Activated naive CD8-positive, alpha-beta T cell treated with anti-CD3 and anti-CD28 coated beads, Interleukin-2, amount 10 ng/mL, durations not matched to agents 7 days and 5 days (primary cell): Measurements from ENCODE around the gene ZNF608. TPM values are rescaled to one million over a fixed set of nuclear protein-coding genes. Genes with fewer than 3 reads are reported as not detected.

Experiments used
- ATAC-seq: fragments of 150-1000 bp; cut with Tn5 transposase; one replicate; pipeline ENCODE4 v1.10.0; 2021; ENCODE audit warnings: low read depth, moderate library complexity
- POLR2A ChIA-PET: fragments of 350-600 bp; sonication (Branson Sonifier 250); formaldehyde crosslinking; loops from one replicate; lab custom pipeline; 2021; ENCODE audit warnings: antibody characterized with exemption; lab: Charles Lee
- DNase-seq: peaks from one replicate; pipeline ENCODE4 v3.0.0; 2021
- H3K27ac Mint-ChIP-seq: one replicate; pipeline ENCODE4 v1.8.0; 2022; ENCODE audit warnings: mild to moderate bottlenecking, mixed read lengths
- H3K27me3 Mint-ChIP-seq: one replicate; pipeline ENCODE4 v1.8.0; 2022; ENCODE audit warnings: mild to moderate bottlenecking, moderate library complexity, mixed read lengths
- H3K36me3 Mint-ChIP-seq: one replicate; pipeline ENCODE4 v1.8.0; 2021; ENCODE audit warnings: mild to moderate bottlenecking, mixed read lengths
- H3K4me1 Mint-ChIP-seq: one replicate; pipeline ENCODE4 v1.8.0; 2021; ENCODE audit warnings: mixed read lengths
- H3K4me3 Mint-ChIP-seq: one replicate; pipeline ENCODE4 v1.8.0; 2022; ENCODE audit warnings: mild to moderate bottlenecking, moderate library complexity, mixed read lengths
- H3K9me3 Mint-ChIP-seq: one replicate; pipeline ENCODE4 v1.8.0; 2021; ENCODE audit warnings: mixed read lengths
- total RNA-seq, 2 experiments: library from RNA; stranded (reverse); gene quantifications; one replicate each; pipeline ENCODE4 v1.2.3, GENCODE V29; 2021

Gene ZNF608, protein sequence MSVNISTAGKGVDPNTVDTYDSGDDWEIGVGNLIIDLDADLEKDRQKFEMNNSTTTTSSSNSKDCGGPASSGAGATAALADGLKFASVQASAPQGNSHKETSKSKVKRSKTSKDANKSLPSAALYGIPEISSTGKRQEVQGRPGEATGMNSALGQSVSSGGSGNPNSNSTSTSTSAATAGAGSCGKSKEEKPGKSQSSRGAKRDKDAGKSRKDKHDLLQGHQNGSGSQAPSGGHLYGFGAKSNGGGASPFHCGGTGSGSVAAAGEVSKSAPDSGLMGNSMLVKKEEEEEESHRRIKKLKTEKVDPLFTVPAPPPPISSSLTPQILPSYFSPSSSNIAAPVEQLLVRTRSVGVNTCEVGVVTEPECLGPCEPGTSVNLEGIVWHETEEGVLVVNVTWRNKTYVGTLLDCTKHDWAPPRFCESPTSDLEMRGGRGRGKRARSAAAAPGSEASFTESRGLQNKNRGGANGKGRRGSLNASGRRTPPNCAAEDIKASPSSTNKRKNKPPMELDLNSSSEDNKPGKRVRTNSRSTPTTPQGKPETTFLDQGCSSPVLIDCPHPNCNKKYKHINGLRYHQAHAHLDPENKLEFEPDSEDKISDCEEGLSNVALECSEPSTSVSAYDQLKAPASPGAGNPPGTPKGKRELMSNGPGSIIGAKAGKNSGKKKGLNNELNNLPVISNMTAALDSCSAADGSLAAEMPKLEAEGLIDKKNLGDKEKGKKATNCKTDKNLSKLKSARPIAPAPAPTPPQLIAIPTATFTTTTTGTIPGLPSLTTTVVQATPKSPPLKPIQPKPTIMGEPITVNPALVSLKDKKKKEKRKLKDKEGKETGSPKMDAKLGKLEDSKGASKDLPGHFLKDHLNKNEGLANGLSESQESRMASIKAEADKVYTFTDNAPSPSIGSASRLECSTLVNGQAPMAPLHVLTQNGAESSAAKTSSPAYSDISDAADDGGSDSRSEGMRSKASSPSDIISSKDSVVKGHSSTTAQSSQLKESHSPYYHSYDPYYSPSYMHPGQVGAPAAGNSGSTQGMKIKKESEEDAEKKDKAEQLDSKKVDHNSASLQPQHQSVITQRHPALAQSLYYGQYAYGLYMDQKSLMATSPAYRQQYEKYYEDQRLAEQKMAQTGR (N-terminal part only)
- not detected for total RNA-seq

DNA sequence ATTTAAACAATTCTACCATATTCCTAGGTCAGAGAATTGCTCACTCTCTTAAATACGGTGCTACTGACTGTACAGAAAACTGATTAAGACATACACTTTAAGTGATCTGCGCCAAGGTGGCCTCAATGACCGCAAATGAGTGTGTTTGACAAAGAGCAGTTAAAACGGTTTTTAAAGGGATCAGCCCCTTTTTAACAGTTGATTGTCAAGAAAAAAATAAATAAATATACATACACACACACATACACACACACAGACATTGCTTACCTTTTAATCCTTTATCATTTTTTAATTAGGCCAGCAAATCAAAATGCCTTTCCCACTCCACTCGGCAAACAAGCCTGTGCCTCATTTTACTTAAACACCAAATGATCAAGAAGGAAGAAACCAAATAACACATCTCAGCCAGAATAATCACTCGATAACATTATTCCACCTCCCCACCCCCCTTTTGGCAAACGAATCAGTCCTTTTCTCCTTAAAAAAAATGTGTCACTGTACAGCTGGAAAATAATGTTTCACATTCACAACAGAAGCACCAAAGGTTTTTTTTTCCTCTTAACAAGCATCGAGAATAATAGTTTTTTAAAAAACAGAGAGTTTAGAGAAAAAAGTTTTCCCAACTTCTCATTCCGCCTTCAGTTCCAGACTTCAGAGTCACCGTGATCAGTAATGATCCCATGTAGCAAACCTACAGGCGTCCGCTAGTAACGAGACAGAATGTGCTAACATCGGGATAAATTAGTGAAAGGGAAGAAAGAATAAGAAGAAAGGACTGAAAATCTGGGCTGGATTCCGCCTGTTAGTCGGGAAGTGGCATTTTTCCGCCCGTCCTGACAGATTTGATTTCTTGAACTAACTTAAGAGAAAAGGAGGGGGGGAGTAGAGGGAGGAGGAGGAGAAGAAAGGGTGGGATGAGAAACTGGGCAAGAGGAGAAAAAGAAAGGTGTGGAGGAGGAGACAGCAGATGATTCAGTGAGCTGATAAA, at the start of gene ZNF608:
ZNF608 (minus strand) TSS at position 712 of the 988 bp plus-strand sequence. CDS start 1,650 bp downstream, outside the sequence.
- Mint-ChIP-seq H3K27ac (no peak within 1 kb of the TSS), H3K4me3 (peak within 1 kb of the TSS; percentile 52), H3K36me3 (no peaks in the 10 kb centered on the region), H3K4me1 (peaks cover 17% of the 10 kb centered on the region), H3K27me3 (peaks cover 9% of the 10 kb centered on the region), H3K9me3 (no peaks in the 10 kb centered on the region)
- no peak for DNase-seq
- POLR2A ChIA-PET, result no interaction called here
- no peak for ATAC-seq

DNA sequence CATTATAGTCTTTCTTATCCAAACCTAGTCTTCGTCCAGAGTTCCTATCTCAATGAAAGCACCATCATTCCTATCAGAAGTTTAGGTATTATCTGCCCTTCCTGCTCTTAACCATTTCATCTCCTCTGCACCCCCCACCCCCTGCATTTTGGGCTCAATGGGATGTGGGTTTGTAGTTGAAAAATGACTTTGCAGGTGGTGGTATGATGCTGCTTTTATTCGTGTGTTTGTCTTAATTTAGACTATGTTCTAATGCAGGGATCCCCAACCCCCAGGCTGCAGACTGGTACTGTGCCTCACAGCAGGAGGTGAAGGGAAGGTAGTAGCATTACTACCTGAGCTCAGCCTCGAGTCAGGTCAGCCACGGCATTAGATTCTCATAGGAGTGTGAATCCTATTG, 49.4 kb upstream of the ZNF608 start:
- DNase-seq (no peak), ATAC-seq (no peak)
- H3K4me1 Mint-ChIP-seq, result no peaks in the 10 kb centered on the region
- no peak overlapping the region for H3K27ac Mint-ChIP-seq
- no peaks in the 10 kb centered on the region for H3K36me3 Mint-ChIP-seq
- H3K27me3 Mint-ChIP-seq, result no peaks in the 10 kb centered on the region
- POLR2A ChIA-PET, result no interaction called here
- no peaks in the 10 kb centered on the region for H3K9me3 Mint-ChIP-seq
- no peak overlapping the region for H3K4me3 Mint-ChIP-seq

DNA sequence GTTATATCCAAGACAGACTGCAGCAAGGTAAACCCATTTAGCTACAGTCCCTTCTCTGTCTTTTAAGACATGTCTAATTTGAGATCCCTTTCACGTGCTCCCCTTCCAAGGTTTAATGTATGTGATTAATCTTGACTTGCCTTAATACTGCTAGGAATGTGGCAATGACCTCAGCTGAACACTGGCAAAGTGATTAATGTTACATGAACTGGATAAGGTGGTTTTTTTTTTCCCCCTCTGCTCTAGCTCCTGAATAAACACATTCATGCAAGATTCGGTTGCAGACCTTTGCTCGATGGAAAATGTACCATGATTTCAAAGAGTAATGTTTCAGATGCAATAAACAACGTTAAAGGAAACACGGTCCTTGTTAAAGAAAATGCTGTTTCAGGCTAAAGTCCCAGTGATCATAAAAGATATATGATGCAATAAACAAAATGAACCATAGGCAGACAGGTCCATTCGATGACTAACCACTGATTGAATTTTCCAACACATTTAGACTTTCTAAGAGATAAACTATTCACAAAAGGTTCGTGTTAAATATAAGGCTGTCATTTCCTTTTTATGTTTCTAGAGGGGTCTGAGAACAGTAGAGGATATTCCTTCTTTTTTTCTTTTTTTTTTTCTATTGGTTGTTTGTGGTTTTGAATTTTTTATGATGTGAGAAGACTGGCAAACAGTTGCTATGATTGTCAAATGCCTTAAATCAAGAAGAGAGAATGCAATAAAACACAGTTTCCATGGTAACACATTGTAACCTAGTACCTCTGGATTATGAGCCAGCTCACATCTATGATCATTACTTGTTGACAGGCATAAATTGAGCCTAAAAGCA, 44.7 kb upstream of the ZNF608 start:
- ATAC-seq (no peak), DNase-seq (no peak)
- H3K27me3 Mint-ChIP-seq, result no peaks in the 10 kb centered on the region
- no peak overlapping the region for H3K4me3 Mint-ChIP-seq
- no peaks in the 10 kb centered on the region for H3K4me1 Mint-ChIP-seq
- POLR2A ChIA-PET, result no interaction called here
- no peak overlapping the region for H3K27ac Mint-ChIP-seq
- no peaks in the 10 kb centered on the region for H3K36me3 Mint-ChIP-seq
- H3K9me3 Mint-ChIP-seq, result peaks cover 1% of the 10 kb centered on the region

DNA sequence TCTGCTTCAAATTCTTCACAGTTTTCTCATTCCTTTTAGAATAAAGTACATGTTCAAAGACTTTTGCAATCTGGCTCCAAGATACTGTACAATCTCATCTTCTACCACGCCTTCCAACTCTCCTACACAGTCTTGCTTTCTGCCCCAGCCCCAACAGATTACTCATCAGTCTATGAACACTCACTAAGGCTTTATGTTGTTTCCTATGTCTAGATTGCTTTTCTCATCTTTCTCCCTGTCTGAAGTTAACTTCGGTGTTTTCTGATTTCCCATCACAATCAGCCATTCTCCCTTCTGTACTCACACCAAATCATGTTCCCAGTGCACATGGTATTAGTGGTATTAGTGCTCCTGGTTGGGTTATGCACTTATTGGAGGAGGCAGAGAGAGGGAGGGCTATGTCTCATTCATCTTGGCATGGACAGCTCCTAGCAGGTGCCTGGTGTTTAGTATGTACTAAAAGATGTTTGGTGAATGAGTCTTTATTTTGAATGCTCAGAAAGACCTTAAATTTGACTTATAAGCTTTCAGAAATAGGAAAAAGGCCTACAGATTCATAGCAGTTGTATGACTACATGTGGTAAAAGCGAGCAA, 44.0 kb upstream of the ZNF608 start:
- Mint-ChIP-seq H3K27ac (no peak overlapping the region), H3K36me3 (no peaks in the 10 kb centered on the region), H3K4me1 (no peaks in the 10 kb centered on the region), H3K27me3 (no peaks in the 10 kb centered on the region), H3K4me3 (no peak overlapping the region), H3K9me3 (peaks cover 1% of the 10 kb centered on the region)
- POLR2A ChIA-PET, result no interaction called here
- DNase-seq (no peak), ATAC-seq (no peak)

DNA sequence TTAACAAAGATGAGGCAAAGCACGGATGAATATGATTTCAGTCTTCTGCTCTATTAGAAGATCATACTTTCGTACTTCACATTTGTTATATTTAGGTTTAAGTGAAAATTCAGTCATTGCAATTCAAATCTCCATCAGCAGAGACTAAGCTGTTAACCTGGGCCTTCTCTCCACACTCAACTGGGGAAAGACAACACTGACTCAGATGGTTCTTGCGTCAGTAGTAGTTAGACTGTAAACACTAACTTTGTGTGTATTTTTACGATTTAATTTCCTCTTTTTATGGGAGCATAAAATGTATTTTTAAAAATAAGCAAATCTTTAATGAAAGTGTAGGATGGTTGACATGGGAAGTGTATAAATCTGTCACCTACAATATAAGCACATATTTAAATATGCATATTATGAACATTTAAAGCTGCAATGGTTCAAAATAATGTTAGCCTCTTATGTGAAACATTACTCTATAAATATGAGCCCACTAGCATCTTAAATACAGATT, 42.7 kb upstream of the ZNF608 start:
- Mint-ChIP-seq H3K27ac (no peak overlapping the region), H3K4me3 (no peak overlapping the region), H3K4me1 (no peaks in the 10 kb centered on the region), H3K36me3 (no peaks in the 10 kb centered on the region), H3K27me3 (no peaks in the 10 kb centered on the region), H3K9me3 (peaks cover 1% of the 10 kb centered on the region)
- DNase-seq (no peak), ATAC-seq (no peak)
- POLR2A ChIA-PET, result no interaction called here

DNA sequence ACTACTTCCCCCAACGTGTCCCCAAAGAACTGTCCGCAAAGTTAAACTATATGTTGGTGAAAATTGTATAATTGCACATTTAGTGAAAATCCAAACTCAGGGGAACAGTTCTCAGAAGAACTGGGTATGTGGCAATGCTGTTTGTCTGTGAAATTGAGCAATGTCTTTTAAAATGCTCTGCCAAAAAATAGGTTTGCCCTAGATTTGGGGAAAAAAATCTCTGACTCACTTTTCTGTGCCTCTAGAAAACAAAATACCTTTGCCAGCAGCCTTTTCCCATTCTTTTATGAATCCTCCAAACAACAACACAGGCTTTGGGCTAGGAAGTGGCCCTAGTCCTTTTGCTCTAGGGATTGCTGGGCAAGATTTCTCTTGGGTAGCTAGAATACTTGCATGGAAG, 37.4 kb upstream of the ZNF608 start:
- ATAC-seq, result no peak
- Mint-ChIP-seq H3K9me3 (peaks cover 3% of the 10 kb centered on the region), H3K36me3 (no peaks in the 10 kb centered on the region), H3K27ac (no peak overlapping the region), H3K4me1 (no peaks in the 10 kb centered on the region), H3K4me3 (no peak overlapping the region), H3K27me3 (no peaks in the 10 kb centered on the region)
- POLR2A ChIA-PET, result no interaction called here
- DNase-seq, result no peak

DNA sequence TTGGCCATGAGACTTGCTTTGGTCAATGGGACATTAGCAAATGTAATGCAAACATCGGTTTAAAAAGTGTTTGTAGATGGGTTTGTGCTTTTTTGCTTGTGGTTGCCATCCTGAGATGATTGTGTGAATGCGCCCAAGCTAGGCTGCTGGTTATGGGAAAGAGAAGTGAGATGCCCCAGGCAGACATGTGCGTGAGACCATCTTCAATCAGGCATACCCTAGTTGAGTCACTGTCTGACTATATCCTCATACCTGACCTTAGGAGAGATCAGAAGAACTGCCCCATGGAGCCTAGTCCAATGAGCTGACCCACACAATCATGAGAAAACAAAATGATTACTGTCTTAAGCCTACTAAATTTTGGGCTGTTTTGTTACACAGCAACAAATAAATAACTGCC, 36.8 kb upstream of the ZNF608 start:
- Mint-ChIP-seq H3K4me3 (no peak overlapping the region), H3K9me3 (peaks cover 3% of the 10 kb centered on the region), H3K27me3 (no peaks in the 10 kb centered on the region), H3K27ac (no peak overlapping the region), H3K36me3 (no peaks in the 10 kb centered on the region), H3K4me1 (no peaks in the 10 kb centered on the region)
- DNase-seq (no peak), ATAC-seq (no peak)
- POLR2A ChIA-PET, result no interaction called here

DNA sequence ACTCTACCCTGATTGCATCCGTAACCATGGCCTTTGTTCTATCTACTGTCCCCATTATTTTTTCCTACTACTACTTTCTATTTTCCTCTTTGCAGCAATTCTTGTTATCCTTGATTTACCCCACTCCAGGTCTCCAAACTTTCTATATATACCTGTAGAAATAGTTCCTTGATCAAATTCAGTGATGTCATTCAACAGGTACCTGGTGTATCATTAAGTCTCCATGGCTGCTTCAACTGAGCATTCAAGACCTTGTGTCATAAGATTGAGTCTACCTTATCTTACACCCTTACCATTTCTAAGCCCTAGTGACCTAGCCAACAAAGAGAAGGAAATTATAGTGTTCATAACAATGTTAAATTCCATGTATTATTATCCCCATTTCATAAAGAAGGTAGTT, 35.8 kb upstream of the ZNF608 start:
- Mint-ChIP-seq H3K4me3 (no peak overlapping the region), H3K4me1 (no peaks in the 10 kb centered on the region), H3K36me3 (no peaks in the 10 kb centered on the region), H3K27ac (no peak overlapping the region), H3K9me3 (peaks cover 3% of the 10 kb centered on the region), H3K27me3 (no peaks in the 10 kb centered on the region)
- DNase-seq (no peak), ATAC-seq (no peak)
- POLR2A ChIA-PET, result no interaction called here

DNA sequence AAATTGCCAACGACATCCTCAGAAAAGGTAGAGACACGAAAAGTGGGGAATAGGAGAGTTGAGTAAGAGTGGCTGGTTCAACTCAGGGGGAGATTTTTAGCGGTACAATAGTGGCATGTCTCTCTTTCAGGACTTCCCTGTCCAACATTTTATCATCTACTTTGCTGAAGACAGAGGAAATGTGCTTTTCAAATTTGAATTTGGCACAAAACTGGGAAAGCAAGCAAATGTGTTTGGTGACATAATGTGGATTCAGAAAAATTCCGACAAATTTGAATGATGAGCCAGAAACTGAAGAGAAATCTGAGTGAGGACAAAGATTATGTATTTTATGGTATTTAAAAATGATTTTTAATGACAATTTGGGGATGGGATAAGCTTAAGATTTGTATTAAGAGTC, 33.6 kb upstream of the ZNF608 start:
- Mint-ChIP-seq H3K4me3 (no peak overlapping the region), H3K27ac (no peak overlapping the region), H3K9me3 (peaks cover 3% of the 10 kb centered on the region), H3K36me3 (no peaks in the 10 kb centered on the region), H3K4me1 (no peaks in the 10 kb centered on the region), H3K27me3 (no peaks in the 10 kb centered on the region)
- POLR2A ChIA-PET, result no interaction called here
- ATAC-seq, result no peak
- DNase-seq, result no peak

DNA sequence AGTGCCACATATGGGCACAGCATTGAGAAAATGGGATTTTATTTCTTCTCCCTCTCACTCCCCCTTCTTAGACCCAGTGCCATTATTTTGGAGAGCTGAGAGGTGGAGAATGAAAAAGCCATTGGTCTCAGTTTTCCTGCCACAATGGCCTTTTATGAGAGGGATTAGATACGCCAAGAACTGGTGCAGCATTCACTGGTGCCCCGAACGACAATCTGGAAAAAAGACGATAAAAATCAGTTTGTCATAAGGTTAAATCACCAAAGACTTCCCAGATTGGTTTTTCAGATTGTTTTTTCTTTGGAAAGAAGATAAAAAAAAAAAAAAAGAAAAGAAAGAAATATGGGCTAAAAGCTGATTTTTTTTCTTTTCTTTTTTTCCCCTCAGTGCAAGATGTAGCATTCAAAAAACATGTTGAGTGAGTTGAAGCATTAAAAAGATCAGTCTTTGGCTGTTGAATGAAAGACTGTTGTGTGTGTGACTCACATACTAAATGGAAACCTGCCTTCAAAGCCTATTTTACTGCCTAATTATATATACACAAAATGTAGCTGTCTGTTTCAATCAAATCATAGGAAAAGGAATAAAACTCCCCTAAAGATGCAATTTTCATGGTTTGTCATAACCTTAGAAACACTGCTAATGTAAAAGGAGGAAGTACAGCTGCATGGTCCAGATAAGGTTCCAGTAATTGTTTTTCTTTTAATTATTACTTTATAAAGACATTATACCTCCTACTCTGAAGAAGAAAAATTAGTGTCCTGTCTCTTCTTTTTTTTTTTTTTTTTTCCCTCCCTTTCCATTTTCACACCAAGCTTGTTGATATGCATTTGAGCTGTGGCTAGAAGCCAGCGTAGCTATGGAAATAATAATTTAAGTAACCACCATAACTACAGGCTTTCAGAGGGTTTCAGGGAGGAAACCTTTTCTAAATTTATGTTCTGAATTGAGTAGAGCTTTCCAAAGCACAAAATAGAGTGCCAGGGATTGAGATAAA, 27.2 kb upstream of the ZNF608 start:
- Mint-ChIP-seq H3K4me1 (no peaks in the 10 kb centered on the region), H3K36me3 (no peaks in the 10 kb centered on the region), H3K9me3 (peaks cover 2% of the 10 kb centered on the region), H3K4me3 (no peak overlapping the region), H3K27ac (no peak overlapping the region), H3K27me3 (no peaks in the 10 kb centered on the region)
- POLR2A ChIA-PET, result no interaction called here
- no peak for ATAC-seq
- DNase-seq, result no peak
